Hematopoietic multipotent progenitor cell treated with erythropoietin and hydrocortisone succinate and interleukin-3 and kit ligand, for 17 days (in vitro differentiated cells): ENCODE results near the gene ATP2B1.
A peak's percentile ranks its signal among the peaks of the same experiment; 100 is the strongest.

Experiments
- DNase-seq: peaks from one replicate; pipeline ENCODE4 v3.0.0-alpha.2; 2015; ENCODE audit warnings: low spot score

ATP2B1 gene

GRCh38 chr12:89589753-89590152, 118.9 kb downstream of the ATP2B1 start:
- no peak for DNase-seq

GRCh38 chr12:89578499-89578898, 130.1 kb downstream of the ATP2B1 start:
- no peak for DNase-seq

- no peak for DNase-seq
These were observed 131.9 kb downstream of the ATP2B1 start for GRCh38 chr12:89576572-89577220.

- no peak for DNase-seq
These were observed 133.3 kb downstream of the ATP2B1 start for GRCh38 chr12:89575374-89575773.

GRCh38 chr12:89574736-89575208, 133.9 kb downstream of the ATP2B1 start:
- DNase-seq = peak; percentile 23

- no peak for DNase-seq
These were observed 135.4 kb downstream of the ATP2B1 start for GRCh38 chr12:89573051-89573810.

GRCh38 chr12:89571491-89572195, 137.0 kb downstream of the ATP2B1 start:
- no peak for DNase-seq

DNA sequence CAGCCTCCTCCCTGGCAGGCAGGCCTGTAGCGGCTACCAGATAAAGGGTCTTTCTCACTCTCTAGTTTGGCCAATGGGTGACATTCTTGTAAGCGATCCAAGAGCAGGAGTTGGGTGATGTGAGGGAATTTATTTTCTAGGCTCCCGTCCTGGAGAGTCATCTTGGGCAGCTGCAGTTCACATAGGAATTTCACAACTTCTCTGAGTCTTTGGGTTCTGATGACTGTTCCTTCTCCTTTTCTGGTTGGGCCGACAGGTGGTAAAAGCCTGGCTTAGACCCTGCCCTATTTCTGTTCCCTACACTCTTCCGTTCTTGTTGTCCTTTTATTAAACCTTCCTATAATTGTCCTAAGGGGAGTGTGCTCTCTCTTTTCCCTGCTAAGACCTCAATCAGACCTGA, 140.2 kb downstream of the ATP2B1 start:
- DNase-seq = no peak

- DNase-seq = no peak
These were observed 140.9 kb downstream of the ATP2B1 start for GRCh38 chr12:89567691-89568239.

GRCh38 chr12:89566615-89567014, 142.0 kb downstream of the ATP2B1 start:
- no peak for DNase-seq

- no peak for DNase-seq
These were observed 143.6 kb downstream of the ATP2B1 start for GRCh38 chr12:89565002-89565401.

DNA sequence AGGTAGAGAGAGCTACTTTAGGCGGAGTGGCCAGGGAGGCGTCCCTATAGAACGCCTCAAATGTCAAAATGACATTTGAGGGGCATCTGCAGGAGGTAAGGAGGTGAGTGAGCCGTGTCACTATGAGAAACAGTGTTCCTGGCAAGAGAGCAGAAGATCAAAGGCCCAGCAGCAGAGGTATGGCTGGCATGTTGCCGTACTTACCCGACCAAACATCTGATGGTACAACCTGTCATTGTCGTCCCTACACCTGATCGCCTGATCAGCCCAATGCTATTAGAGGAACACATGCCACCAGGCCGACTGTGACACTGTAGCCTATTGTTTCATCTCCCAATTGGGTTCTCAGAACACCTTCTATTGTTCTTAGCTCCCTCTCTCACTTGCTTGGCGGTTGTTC, 148.9 kb downstream of the ATP2B1 start:
- DNase-seq = no peak

GRCh38 chr12:89556976-89557375, 151.7 kb downstream of the ATP2B1 start:
- DNase-seq = no peak

DNA sequence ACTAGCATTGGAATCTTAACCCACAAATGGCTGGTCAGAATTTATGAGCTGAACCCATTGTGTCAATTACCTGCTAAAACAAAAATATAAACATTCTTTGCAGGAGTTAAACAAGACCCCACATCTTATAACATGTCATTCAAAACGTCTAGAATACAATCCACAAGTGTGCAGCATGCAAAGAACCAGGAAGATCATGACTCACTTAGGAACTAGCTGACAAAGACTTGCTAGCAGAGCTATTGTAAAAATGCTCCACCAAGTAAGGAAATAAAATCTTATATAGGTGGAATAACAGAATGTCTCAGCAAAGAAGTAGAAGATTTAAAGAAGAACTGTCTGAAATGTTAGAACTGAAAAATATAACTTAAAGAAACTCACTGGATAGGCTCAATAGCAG, 156.3 kb downstream of the ATP2B1 start:
- no peak for DNase-seq

DNA sequence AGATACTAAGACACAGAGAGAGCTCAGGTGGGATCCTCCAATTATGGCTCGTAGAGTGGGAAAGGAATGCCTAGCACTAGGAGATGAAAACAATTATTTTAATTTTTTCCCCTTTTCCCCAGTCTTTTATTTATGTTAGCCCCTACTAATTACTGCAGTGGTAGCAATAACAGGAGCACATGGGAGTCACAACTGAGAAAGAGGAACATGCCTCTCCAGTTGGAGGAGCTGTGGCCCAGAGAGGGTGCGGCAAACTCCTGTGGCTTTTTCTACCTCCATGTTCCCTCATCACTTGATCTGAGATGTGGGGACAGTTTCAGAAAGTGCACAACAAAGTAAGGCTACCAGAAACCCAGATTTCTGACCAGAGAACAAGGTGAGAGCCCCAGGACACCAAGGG, 156.9 kb downstream of the ATP2B1 start:
- no peak for DNase-seq

GRCh38 chr12:89547101-89547500, 161.5 kb downstream of the ATP2B1 start:
- no peak for DNase-seq

- no peak for DNase-seq
These were observed 162.5 kb downstream of the ATP2B1 start for GRCh38 chr12:89546151-89546550.

- DNase-seq = peak; percentile 53
These were observed 163.9 kb downstream of the ATP2B1 start for GRCh38 chr12:89544681-89545184.

- DNase-seq = peak; percentile 60
These were observed 164.6 kb downstream of the ATP2B1 start for GRCh38 chr12:89544022-89544421.

DNA sequence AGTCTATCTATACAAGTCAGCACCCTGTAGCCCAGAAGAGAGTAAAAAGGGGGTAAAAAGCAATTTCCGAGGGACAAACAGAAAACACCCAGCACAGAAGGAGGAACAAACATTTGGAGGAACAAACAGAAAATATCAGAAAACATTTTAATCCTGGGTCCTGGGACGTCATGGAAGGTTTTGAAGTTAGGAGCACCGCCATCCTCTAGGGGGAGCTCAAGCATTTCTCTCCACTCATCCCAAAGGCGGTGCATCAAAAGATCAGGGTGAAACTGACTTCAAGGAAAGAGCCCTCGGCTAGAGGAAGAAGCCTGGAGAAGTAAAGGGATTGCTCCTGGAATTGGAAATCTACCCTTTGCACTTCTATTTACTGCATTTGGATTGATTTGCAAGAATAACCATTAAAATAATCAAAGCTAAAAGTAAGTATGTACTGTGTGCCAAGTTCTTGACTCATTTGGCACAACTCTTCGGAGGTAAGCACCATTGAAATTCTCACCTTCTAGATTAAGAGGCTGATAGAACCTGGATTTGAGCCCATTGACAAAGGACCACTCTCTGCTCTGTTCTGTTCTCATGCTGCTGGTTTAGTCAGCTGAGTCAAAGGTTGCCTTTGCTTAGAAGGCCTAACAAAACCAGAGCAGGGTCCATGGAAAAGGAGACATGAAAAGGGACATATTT, 165.6 kb downstream of the ATP2B1 start:
- DNase-seq = peak; percentile 89

DNA sequence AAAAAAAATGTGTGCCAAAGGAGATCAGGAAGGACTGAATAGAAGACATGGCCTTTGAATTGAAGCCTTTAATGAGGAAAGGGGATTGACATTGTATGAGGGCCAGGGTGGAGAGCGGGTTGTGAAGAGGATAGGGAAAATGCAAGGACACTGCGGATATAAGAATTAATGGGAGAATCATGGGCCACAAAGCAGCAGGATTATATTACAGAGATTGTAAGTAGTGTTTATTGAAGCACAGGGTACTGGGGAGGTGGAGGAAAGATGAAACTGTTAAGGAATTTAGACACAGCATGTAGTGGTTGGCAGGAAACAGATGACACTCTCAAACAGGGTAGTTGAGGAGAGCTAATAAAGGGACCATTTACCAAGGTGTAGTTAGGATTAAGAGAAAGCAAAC, 166.4 kb downstream of the ATP2B1 start:
- no peak for DNase-seq

DNA sequence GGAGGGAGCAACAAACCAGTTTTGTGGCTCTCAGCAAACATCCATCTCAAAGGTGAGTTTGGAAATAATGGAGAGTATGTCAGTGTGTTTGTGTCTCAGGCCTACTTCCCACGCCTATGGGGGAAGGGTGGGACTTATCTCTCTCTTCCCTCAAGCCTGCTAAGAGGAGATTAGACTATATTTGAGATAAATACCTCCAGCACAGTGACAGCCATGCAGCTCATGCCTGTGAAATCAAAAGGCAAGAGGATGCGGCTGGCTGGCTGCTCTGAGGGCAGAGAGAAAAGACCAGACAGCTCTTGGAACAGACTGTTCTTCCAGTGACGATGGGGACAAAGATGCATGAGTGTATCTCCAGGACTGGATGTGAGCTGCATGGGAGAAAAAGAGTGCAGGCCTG, 168.1 kb downstream of the ATP2B1 start:
- peak; percentile 85 for DNase-seq
